Vagina (tissue), 2 donors: Measurements from ENCODE around the gene MTMR1.

Source experiments
- CTCF ChIP-seq, 3 experiments: fragments of 450-650 bp in 2 of 3; fragments of 200-600 bp in 1 of 3; sonication (generic) in 1 of 3; IDR thresholded peaks; one replicate each; pipeline ENCODE4 v1.5.1; 2017 to 2019; ENCODE audit warnings: antibody characterized with exemption in 3 of 3, mild to moderate bottlenecking in 2 of 3, moderate library complexity in 2 of 3
- POLR2A ChIP-seq, 2 donors: fragments of 450-650 bp; IDR thresholded peaks; one replicate each; pipeline ENCODE4 v1.6.1; 2017; ENCODE audit warnings: antibody characterized with exemption in 2 of 2, mild to moderate bottlenecking in 2 of 2, moderate library complexity in 2 of 2
- POLR2AphosphoS5 ChIP-seq, 2 donors: sonication (generic); formaldehyde crosslinking; IDR thresholded peaks; one replicate each; pipeline ENCODE4 v1.9.0; 2017; ENCODE audit warnings: antibody characterized with exemption in 2 of 2, mild to moderate bottlenecking in 2 of 2, low read depth in 1 of 2; ENCODE audit not compliant: insufficient read depth in 1 of 2

GRCh38 chrX:150766351-150767044 lies 73.3 kb downstream of the MTMR1 start:
- TF ChIP-seq POLR2A (IDR thresholded peaks at IDR 0.05) (no peak), CTCF (IDR thresholded peaks at IDR 0.05) (no peak), POLR2AphosphoS5 (IDR thresholded peaks at IDR 0.05; ENCODE audit: insufficient read depth in 1 of 2, low read depth in 1 of 2) (no peak)
